GM19438 (cell line): ENCODE data around the gene DTL.

Experiments
- ATAC-seq: cut with Tn5 transposase; IDR thresholded peaks from one replicate; pipeline ENCODE4 v1.9.1; 2021; ENCODE audit warnings: low read depth; ENCODE audit not compliant: unreplicated experiment

DTL gene

DNA sequence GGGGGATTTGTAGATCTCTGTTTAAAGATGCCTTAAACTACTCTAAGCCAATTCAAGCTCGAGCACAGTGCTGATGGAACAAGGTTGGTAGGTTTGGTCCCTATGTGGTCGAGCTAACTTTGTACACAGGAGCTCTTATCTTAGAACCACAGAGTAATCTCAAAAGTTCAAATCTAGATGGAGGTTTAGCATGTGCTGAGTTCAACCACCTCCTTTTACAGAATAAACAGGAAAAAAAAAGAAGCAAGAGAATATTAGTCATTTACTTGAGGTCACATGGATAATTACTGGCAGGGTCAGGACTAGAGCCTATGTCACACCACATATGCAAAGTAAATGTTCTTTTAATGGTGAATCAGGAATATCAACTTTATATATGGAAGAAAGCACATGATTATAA, 86.2 kb downstream of the DTL start:
- no peak for ATAC-seq

GRCh38 chr1:212124690-212125582, 89.4 kb downstream of the DTL start:
- ATAC-seq = no peak

DNA sequence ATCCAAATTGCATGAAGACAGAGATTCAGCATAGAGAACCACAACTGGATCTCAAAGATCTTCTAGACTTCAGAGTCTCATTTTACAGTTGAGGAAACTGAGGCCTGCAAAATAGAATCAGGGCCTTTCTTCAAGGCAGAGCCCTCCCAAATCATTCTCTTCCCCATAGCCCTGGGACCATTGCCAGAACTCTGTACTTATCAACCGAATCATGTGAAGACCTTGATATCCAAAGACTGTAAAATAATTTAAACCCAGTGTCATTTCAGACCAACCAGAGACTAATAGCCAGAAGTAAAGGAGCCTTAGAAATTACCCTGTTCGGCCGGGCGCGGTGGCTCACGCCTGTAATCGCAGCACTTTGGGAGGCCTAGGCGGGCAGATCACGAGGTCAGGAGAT, 90.1 kb downstream of the DTL start:
- no peak for ATAC-seq

GRCh38 chr1:212127221-212127620, 91.7 kb downstream of the DTL start:
- no peak for ATAC-seq

GRCh38 chr1:212129781-212130180, 94.2 kb downstream of the DTL start:
- no peak for ATAC-seq

DNA sequence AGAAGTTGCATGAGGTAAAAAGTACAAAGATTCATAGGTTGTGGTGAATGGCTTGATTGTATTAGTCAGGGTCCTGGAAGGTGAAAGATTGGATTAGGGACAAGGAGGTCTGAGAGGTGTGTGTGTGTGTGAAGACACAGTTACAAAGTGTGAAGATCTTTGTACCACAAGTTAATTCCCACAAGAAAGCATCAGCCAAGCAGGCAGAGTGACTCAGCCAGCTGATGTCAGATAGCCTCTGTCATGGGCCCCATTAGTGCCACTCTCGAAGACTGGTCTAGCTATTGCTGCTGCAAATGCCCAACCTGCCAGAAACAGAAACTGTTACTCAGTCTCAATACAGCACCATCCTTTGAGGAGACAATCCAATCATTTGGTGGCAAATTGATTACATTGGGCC, 96.5 kb downstream of the DTL start:
- ATAC-seq = no peak

GRCh38 chr1:212133319-212133718, 97.8 kb downstream of the DTL start:
- ATAC-seq = no peak

DNA sequence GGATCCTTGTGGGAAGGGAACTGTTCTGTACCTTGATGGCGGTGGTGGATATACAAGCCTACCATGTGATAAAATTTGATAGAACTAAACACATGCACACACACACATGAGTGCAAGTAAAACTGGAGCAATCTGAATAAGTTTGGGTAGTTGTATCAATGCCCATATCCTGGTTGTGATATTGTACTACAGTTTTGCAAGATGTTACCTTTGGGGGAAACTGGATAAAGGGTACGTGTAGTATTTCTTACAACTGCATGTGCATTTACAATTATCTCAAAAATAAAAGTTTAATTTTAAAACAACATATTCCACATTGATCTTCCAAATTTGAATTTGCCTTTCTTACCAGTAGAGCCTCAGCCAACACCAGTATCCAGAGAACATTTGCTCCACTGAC, 99.6 kb downstream of the DTL start:
- ATAC-seq = no peak

DNA sequence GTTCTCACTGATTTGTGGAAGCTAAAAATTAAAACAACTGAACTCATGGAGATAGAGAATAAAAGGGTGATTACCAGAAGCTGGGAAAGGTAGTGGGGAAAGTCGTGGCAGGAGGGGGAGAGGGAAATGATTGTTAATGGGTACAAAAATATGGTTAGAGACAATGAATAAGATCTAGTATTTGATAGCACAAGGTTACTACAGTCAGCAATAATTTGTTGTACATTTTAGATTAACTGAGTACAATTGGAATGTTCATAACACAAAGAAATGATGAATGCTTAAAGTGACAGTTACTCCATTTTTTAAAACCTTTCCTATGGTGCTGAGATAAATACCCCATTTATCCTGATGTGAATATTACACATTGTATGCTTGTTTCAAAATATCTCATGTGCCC, 102.3 kb downstream of the DTL start:
- ATAC-seq = no peak

DNA sequence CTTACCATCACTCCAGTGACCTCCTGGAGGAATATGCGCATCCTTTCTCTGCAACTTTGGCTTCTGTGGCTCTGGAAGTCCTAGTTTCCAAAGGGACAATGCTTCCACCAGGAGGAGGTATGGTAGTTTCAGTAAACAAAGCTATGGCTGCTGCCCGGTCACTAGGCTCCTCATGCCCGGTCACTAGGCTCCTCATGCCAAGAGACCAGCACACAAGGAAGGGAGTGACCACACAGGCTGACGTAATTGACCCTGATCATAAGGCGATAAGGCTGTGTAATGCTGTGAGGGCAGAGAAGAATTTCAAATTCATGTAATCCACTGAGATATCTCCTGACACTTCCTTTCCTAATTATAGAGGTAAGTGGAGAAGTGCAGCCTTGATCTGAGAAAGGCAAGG, 102.9 kb downstream of the DTL start:
- ATAC-seq = no peak

DNA sequence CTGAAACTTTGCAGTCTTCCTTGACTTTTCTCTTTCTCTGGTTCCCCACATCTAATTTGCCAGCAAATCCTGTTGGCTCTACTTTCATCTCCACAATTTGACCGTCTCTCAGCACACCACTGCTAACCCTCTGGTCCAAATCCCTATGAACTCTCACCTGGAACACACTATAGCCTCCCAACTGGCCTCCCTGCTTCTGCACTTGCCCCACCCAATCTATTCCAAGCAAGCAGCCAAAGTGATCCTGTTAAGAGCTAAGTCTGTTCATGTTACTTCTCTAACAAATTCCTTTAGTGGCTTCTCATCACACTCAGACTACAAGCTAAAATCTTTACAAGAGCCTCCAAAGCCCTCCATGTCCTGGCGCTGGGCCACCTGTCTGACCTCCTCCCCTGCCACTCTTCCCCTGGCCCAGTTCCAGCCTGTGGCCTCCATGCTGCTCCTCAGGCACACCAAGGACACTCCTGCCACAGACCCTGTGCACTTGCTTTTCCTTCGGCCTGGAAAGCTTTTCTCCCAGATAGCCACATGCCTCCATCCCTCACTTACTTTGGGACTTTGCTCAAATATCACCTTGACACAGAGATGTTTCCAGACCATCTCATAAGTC, 104.1 kb downstream of the DTL start:
- ATAC-seq = no peak

DNA sequence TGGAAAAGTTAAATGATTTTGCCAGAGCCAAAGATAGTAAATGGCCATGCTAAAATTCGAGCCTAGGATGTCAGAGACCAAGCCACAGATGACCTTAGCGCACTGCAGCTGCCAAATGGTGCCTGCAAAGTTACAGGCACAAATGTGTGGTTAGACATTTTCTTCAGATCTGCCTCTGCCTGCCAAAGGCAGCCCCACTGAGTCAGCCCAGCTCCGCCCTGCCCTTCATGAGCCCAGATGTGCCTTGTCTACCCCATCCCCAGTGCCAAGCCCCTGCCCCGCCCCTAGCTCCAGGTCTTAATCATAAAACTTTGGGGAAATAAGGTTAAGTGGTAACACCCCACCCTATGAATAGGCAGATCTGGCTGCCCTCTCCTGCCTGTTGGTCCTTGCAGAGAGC, 105.9 kb downstream of the DTL start:
- ATAC-seq = no peak

DNA sequence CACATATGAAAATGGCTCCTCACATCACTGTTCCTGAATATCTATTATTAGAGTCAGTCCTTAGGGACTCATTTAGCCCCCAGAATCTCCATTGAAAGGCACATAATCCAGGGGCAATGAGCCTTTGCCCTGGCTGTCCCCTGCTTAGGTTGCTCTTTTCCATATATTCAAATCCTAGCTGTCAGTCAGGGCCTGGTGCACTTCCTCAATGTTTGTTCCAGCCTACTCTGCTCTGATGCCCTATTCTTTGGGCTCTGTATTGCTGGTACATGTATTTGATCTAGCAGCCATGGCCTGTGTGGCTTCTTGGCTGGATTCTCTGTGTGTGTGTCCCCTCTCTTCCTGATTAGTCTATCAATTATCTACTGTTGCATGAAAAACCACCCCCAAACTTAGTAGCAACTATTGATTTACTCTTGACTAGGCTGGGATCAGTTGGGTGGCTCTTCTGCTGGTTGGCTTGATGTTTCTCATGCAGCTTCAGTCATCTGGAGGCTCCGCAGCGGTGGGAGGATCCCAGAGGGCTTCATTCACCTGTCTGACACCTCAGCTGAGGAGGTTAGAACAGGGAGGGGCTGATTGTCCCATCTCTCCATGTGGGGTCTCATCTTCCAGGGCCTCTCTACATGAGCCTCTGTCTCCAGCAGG, 107.5 kb downstream of the DTL start:
- ATAC-seq = no peak

- no peak for ATAC-seq
These were observed 112.1 kb downstream of the DTL start for GRCh38 chr1:212147581-212148033.

DNA sequence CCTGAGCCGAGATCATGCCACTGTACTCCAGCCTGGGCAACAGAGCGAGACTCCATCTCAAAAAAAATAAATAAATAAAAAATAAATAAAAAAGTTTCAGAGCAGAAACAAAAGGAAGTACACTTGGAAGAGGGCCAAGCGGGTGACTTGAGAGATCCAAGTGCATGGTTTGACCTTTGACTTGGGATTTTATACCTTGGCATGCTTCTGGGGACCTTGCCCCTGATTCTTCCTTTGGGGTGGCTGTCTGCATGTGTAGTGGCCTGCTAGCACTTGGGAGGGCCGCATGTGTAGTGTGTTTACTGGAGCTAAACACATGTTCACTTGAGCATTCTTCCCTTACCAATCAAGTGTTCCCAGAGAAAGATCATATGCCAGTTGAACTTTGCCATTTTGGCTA, 114.0 kb downstream of the DTL start:
- no peak for ATAC-seq

GRCh38 chr1:212152308-212152693, 116.8 kb downstream of the DTL start:
- ATAC-seq = no peak

DNA sequence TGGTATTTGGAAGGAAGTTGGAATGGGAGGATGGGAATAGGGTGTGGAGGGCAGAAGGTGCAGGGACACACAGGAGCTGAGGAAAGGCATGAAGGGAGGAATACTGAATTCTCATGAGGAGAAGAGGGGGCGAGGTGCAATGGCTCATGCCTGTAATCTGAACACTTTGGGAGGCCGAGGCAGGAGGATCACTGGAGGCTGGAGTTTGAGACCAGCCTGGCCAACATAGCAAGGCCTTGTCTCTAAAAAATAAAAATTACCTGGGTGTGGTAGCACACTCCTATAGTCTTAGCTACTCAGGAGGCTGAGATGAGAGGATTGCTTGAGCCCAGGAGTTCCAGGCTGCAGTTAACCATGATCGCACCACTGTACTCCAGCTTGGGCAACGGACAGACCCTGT, 117.3 kb downstream of the DTL start:
- no peak for ATAC-seq

DNA sequence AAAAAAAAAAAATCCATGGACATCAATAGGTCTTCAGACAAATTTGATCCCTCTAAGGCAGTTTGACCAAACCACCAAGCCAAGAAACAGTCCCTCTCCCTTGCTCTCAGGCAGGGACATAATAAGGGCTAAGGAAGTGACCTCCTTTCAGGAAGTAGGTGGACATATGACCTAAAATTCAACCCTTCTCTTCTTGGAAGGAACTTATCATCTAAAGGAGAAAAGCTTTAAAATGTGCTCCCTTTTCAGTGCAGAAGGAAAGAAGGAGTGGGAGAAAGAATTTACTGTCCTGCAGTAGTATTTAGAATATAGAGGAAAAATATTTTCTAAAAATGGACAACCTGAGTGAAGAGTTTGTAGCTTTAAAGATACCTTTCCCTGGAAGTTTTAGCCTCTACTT, 118.1 kb downstream of the DTL start:
- no peak for ATAC-seq
